Iris pigment epithelial cell (primary cell): Measurements from ENCODE around the gene ERC1.
"Not testable (repeated sequence)": the region's sequence is repeated elsewhere in the genome, so short reads cannot be mapped to it uniquely, and the experiment has no call there.

Experiments used
- DNase-seq: peaks from one replicate; pipeline ENCODE4 v3.0.0-alpha.2; 2011; ENCODE audit warnings: low read depth

ERC1 gene

DNA sequence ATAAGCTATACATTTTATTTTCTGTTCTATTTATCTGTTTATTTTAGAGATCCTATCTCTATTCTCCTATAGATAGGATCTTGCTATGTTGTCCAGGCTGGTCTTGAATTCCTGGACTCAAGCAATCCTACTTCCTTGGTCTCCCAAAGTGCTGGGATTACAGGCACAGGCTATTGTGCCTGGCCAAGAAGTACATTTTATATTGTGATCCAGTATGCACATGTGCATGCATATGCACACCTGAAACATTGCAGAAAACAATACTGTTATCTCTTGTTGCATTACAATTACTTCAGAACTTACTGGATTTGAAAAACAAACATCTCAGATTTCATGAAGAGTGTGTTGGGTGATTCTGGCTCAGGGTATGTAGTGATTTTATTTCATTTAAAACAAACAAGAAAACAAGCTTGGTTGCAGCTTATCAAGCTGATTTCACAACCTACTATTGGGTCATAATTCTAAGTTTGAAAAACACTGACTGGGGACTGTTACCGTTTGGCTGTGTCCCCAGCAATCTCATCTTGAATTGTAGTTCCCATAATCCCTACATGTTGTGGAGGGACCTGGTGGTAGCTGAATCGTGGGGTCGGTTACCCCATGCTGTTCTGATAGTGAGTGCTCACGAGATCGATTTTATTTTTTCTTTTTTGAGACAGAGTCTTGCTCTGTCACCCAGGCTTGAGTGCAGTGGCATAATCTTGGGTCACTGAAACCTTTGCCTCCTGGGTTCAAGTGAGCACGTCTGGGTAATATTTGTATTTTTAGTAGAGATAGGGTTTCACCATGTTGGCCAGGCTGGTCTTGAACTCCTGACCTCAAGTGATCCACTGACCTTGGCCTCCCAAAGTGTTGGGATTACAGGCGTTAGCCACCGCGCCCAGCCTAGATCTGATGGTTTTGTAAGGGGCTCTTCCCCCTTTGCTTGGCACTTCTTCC, 31.3 kb downstream of the ERC1 start:
- DNase-seq = peak; percentile 61

DNA sequence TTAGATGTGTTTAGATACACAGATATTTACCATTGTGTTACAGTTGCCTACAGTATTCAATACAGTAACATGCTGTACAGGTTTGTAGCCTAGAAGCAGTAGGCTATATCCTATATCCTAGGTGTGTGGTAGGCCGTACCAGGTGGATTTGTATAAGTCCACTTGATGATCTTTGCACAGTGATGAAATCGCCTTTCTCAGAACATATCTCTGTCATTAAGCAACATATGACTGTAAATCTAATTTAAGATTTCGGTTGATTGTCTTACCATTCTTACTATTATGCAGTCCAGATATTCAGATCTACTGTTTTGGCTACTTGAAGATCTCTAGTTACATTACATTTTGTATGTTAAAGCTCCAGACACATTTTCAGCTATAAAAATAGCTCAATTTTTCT, 39.8 kb downstream of the ERC1 start:
- no peak for DNase-seq

DNA sequence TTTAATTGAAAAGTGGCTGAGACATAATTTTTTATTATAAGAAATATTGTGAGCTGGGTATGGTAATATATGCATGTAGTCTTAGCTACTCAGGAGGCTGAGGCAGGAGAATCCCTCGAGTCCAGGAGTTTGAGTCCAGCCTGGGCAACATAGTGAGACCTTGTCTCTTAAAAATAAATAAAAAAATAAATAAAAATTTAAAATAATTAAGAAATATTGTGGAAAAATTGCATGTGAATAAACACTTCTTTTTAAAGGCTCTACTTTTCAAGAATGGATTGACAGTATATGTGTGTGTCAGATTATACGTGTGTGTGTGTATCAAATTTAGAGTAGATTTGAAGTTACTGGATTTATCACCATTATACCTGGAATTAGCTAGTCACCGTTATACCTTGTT, 43.2 kb downstream of the ERC1 start:
- DNase-seq = no peak

DNA sequence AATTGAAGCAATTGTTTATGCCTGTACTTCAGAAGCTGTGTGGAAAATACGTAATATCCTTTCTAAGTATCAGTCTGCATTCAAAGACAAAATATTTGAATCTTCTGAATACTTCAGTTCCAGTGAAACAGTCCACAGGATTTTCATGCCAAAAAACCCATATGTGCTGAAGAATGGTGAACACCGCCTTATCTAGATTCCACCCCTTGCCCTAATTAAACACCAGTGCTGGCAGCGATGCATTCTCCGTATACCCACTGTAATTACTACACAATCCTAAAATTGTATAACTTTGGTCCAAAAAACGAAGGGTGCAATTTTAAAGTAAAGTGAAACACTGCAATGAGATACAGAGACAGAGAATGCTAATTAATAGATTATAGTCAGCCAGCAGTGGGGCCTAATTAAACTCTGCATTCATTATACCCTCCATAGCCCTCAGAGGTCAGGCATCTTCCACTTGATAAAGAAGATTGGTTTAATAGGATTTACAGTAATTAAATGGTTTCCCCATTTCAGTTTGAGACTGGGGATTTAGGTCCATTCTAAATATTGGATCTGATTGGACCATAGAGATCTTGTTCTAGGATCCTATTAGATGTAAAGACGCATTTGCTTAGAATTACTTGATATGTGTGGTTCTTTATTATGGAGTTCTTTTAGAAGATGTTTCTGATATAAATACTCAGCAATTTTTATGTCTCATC, 43.9 kb downstream of the ERC1 start:
- DNase-seq = no peak

DNA sequence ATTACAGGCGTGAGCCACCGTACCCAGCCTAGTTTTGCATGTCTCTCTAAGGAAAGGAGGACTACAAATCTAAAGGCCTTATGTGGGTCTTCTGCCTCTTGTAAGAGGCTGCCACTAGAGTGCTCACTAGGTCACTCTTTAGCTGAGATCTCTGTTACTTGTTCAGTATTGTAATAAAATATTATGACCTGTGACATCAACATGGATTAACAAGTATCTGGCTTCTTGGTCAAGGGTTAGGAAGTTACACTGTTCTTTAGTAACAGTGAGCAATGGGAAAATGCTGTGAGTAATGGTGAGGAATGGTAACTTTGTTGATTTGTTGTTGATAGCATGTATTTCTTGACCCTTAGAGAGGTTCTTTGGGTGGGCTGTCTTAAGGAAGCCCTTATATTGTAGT, 50.5 kb downstream of the ERC1 start:
- peak; percentile 8 for DNase-seq

DNA sequence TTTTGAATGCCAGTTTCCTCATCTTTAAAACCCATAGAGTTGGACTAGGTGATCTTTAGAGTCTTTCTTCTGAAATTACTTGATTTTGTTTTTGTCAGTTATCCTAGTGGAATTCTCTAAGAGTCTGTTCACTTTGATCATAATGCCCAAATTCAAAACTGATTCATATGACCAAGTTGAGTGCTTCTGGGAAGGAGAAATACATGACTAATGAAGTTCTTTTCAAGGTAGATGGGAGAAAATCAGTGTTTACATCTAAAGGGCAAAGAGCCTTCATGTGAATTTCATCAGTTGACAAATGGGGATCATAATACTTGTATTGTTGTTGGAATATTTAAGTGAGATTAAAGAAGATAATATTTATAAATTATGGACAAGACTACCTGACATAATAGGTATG, 53.2 kb downstream of the ERC1 start:
- peak; percentile 43 for DNase-seq

DNA sequence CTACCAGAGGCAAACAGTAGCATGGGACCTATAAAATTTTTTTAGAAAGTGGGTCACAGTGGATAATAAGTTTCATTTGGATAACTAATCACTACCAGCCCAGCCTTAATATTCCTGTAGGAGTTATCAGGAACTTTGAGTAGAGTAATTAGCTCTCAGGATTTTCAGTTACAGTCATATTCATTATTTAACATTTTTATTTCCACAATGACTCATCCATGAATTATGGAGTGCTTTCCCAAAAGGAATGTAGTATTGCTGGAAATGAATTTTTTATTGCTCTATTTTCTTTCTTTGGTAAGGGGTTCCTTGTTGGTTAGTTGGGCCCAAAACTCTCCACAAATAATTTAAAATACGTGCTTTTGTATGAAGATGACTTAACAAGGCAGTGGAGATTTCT, 53.7 kb downstream of the ERC1 start:
- peak; percentile 34 for DNase-seq

DNA sequence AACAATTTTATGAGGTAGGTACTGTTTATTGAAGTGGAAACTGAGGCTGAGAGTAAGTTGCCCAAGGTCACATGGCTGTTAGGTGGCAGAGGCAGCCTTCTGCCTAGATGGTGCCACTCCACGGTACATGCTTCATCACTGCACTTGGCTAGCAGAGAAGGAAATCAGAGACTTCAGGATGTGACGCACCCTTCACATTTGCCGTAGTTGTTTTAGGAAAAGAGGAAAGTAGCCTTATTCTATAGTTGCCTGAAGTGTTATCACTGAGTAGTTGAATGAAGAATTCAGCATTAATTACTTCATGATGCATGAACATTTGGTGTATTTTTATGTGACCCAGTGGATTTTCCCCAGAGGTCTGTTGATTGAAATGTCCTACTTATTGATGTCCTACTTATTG, 55.7 kb downstream of the ERC1 start:
- DNase-seq = no peak

DNA sequence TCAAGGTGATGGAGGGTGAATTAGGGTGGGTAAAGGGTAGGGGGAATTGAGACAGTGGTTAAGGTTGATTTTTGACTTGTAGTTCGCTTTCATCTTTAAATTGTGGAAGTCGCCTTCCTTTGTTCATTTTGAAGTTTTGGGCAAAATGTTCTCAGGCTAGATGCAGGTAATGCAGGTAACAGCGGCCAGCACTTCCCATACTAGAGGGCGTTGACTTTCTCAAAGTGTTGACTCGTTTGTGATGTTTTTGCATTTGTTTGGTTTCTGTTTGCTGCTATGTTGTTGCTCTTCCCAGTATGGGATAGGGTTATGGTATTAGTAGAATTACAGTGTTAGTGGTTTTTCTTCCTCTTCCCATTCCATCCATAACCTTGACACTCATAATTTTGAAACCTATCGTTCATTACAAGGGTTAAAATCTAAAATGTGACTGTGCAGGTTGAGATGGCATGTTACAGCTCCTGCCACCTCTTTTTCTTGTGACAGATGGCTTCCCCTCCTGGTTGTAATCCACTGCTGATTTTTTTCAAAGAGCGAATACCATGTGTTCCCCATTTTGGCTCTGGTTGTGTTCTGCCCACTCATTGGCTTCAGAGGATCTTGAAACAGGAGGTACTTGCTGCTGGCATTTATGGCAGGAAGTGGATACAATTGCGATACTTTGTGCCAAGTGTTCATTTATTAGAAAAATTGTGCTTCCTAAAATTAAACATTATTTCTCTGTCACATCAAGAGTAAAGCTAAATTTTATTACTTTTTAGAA, 57.1 kb downstream of the ERC1 start:
- DNase-seq = no peak

DNA sequence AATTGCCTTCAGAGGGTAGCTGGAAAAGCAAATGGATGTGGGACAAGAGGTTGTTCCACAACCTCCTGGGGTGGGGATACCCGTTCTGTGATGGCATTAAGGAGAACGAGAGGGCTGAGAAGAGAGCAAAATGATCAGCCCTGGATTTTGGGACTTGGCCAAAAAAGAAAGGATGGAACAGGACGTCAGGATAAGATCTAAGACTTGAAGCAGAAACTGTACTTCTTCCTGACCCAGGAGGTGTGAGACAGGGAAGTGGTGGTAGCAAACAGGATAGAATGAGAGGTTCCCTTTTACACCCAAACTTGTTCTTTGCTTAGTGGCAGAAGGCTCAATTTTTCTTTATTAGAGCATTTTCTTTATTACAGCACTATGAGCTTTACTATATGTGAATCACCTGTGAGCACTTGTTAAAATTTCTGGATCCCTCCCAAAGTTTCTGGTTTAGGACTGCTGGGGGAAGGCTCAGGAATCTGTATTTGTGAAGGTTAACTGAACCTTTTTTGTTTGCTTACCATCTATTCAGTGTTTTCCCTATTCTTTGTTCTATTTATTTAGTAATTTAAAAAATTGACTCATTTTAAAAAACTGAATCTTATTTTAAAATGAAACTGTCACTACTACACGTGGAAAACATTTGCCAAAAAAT, 59.2 kb downstream of the ERC1 start:
- DNase-seq = no peak

DNA sequence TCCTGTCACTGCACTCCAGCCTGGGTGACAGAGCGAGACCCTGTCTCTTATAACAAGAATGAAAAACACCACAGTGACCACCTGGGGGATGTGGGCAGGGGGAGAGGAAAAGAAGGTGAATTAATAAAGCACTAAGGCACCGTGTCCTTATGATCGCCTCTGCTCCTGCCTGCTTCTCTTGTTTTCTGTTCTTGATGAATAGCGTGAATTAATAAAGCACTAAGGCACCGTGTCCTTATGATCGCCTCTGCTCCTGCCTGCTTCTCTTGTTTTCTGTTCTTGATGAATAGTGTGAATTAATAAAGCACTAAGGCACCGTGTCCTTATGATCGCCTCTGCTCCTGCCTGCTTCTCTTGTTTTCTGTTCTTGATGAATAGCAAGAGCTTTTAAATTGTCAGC, 60.6 kb downstream of the ERC1 start:
- not testable (repeated sequence) for DNase-seq

DNA sequence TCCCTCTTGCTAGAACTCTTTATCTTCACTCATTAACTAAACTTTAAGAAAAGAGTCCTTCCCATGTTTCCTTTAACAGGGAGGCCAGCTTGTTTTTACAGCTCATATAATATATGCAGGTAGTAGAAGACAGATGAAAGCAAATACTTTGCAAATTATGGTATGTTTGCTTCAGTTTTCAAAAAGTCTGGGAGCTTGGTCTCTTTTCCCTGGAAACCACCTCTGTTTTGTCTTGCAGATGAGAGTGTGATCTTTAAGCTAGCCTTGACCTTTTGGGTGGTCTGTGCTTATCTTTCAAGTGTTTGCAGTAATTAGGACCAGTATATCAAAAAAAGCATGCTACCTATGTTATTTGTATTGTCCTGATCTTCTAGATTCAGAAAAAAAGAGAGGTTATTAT, 62.7 kb downstream of the ERC1 start:
- no peak for DNase-seq

DNA sequence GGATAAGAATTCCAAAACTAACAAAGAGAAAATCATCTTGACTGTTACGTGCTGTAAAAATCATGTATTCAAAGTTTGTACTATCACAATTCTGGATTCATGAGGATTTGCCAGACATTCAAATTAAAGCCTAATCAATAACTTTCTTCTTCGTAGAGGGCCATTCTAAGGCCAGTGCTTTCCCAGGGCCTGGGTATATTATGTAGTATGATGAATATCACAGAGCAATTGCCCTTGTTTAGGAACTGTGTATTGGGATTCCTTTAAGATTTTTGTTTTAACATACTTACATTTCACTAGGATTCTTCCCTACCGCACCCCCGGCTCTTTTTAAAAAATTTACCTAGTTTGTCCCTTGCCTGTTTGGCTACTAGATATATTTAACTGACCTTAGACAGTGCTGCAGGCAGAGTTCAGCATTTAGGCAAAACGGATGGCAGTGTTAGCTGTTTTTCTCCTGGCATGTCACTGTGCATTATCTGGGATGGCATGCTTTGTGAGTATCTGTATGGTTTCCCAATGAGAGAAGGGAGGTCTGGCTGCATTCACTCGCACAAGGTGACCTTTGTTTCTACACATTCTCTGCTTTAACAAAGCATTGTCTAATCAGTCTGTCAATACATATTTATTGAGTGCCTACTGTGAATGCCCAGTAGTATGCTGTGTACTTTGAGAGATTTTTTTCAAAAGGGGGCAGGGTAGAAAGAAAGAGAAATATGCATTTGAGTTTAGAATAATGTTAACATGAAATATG, 63.3 kb downstream of the ERC1 start:
- no peak for DNase-seq

DNA sequence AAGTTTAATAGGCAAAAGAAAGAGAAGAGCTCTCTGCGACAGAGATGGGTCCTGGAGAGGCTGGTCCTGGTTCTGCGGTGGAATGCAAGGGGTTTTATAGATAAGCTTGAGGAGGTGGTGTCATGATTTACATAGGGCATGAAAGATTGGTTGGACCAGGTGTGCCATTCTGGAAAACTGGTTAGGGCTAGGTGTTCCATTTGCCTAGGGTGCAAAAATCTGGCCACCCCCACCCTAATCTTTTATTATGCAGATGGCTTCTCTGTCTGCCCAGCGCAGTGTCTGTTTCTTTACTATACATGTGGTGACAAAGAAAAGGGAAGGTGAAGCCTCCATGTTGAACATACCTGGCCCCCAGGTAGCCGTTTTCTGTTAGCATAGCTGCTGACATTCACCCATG, 65.4 kb downstream of the ERC1 start:
- DNase-seq = no peak

DNA sequence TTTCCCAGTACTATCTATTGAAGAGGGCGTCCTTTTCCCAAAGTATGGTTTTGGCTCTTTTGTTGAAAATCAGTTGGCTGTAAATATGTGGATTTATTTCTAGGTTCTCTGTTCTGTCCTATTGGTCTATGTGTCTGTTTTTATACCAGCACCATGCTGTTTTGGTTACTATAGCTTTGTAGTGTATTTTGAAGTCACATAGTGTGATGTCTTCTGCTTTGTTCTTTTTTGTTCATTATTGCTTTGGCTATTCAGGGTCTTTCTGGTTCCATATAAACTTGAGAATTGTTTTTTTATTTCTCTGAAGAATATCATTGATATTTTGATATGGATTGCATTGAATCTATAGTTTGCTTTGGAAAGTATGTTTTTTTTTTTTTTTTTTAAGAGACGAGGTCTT, 67.4 kb downstream of the ERC1 start:
- no peak for DNase-seq

DNA sequence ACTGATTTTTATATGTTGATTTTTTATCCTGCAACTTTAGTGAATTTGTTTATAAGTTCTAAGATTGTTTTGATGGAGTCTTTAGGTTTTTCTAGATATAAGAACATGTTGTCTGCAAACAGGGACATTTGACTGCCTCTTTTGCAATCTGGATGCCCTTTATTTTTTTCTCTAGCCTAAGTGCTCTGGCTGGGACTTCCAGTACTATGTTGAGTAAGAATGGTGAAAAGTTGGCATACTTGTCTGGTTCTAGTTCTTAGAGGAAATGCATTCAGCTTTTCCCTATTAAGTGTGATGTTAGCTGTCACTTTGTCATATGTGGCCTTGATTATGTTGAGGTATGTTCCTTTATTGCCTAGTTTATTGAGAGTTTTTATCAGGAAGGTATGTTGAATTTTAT, 68.1 kb downstream of the ERC1 start:
- peak; percentile 74 for DNase-seq

DNA sequence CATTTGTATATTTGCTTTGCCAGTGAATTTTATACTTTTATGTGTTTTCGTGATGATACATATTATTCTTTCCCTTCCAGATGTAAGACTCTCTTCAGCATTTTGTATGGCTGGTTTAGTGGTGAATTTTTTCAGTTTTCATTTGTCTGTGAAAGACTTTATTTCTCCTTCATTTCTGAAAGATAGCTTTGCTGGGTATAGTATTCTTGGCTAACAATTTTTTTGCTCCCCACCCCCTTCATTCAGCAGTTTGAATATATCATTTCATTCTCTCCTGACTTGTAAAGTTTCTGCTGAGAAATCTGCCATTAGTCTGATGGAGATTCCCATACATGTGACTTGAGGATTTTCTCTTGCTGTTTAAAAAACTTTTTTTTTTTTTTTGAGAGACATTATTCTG, 72.8 kb downstream of the ERC1 start:
- DNase-seq = no peak

DNA sequence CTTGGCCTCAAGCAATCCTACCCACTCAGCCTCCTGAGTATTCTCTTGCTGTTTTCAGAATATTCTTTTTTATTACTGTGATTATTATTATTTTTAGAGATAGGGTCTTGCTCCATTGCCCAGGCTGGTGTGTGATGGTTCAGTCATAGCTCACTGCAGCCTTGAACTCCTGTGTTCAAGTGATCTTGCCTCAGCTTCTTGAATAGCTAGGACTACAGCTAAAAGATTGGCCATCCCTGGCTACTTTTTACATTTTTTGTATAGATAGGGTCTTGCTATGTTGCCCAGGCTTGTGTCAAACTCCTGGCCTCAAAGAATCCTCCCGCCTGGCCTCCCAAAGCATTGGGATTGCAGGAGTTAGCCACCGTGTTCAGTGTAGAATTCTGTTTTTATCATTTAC, 73.3 kb downstream of the ERC1 start:
- DNase-seq = no peak

DNA sequence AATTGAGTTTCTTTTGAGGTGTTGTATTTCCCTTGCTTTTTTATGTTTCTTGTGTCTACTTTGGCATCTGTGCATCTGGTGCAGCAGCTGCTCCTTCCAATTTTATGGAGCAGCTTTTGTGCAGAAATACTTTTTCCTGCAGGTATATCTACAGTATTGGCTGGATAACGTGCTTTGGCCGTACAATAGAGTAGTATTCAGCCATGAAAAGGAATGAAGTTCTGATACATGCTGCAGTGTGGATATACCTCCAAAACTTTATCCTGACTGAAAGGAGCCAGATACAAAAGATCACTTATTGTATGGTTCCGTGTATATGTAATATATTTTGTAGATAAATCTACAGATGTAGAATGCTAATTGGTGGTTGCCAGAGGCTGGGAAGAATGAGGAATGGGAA, 74.6 kb downstream of the ERC1 start:
- no peak for DNase-seq

DNA sequence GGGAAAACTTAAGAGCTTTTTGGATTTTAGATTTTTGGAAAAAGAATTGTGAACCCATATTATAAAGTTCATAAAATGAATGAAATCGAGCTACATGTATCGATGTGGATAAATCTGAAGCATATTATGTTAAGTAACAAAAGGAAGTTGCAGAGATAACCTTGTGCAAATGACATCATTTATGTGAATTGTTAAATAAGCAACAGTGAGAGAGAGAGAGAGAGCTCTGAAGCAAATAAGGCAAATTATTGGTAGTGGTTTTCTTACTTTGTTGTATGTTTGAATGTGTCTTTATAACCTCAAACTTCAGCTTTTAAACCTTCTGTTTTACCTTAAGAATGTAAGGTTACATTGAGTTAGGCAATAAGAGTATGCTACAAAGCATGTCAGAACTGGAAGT, 78.8 kb downstream of the ERC1 start:
- no peak for DNase-seq

DNA sequence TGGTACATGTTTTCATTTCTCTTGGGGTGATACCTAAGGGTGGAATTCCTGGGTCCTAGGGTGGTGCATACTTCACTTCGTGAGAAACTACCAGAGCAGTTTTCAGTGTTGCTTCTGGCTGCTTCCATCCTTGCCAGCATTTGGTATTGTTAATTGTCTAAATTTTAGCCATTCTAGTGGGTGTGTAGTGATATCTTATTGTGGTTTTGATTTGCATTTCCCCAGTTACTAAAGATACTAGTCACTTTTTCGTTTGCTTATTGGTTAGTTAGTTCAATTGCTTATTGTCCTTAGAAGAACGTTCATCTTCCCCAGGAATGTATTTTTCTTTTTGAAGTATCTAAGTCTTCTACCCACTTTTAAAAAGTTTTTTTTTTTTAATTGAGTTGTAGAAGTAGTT, 80.2 kb downstream of the ERC1 start:
- DNase-seq = no peak

DNA sequence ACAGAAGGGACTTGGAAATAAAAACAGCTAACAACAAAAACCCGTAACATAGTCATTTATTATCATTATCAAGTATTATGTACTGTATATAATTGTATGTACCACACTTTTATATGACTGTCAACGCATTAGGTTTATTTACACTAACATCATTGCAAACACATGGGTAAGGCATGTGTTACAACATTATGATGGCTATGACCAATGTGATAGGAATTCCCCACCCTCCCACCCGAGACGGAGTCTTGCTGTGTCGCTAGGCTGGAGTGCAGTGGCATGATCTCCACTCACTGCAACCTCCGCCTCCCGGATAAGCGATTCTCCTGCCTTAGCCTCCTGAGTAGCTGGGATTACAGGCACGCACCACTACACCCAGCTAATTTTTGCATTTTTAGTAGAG, 82.6 kb downstream of the ERC1 start:
- peak; percentile 24 for DNase-seq
